BLaER1 (cell line): ENCODE results near the gene WDR64.

Experiments used
- H3K27ac ChIP-seq: shearing (Covaris generic); formaldehyde crosslinking; 2 replicates; pipeline ENCODE4 v1.8.1; 2022
- H3K27me3 ChIP-seq: shearing (Covaris generic); formaldehyde crosslinking; 2 replicates; pipeline ENCODE4 v1.8.1; 2022
- H3K36me3 ChIP-seq: shearing (Covaris generic); formaldehyde crosslinking; 2 replicates; pipeline ENCODE4 v1.8.1; 2022
- H3K4me1 ChIP-seq: shearing (Covaris generic); formaldehyde crosslinking; 2 replicates; pipeline ENCODE4 v1.8.1; 2022
- H3K4me2 ChIP-seq: shearing (Covaris generic); formaldehyde crosslinking; 2 replicates; pipeline ENCODE4 v1.8.1; 2022
- H3K4me3 ChIP-seq: shearing (Covaris generic); formaldehyde crosslinking; 2 replicates; pipeline ENCODE4 v1.8.1; 2022
- H3K9ac ChIP-seq: shearing (Covaris generic); formaldehyde crosslinking; 2 replicates; pipeline ENCODE4 v1.8.1; 2022
- H3K9me3 ChIP-seq: shearing (Covaris generic); formaldehyde crosslinking; 2 replicates; pipeline ENCODE4 v1.8.1; 2022
- H4K20me1 ChIP-seq: shearing (Covaris generic); formaldehyde crosslinking; 2 replicates; pipeline ENCODE4 v1.8.1; 2022
- Cebpa-rat ChIP-seq: shearing (Covaris generic); IDR thresholded peaks from 2 replicates; pipeline ENCODE4 v1.8.1; 2022

Gene WDR64

DNA sequence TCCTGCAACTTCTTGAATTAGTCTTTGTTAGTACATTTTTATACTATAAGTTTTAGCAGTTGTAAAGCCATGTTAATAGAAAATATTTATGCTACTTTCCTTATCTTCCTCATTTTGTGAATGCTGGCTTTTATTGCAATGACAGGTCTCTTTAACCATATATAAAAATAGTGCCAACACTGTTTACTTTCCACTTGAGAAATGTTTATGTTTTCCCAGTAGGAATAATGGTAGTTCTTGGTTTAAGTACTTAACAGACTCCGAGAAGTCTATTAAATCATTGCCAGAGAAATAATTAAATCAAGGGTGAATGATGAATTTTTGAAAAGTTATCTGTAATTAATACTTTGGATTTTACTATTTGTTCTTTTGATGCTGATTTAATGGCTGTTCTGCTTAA is 21.6 kb upstream of the WDR64 start:
- peak overlapping the region; percentile 58 for H3K4me2 ChIP-seq
- H3K9ac ChIP-seq = no peak overlapping the region
- no peaks in the 10 kb centered on the region; the same call in 1 of the 2 replicates for H3K9me3 ChIP-seq
- peaks cover 74% of the 10 kb centered on the region for H3K4me1 ChIP-seq
- H4K20me1 ChIP-seq = 0 out of 2 replicates have a peak, but pooled peaks cover 5% of the 10 kb centered on the region
- no peak overlapping the region for H3K27ac ChIP-seq
- H3K27me3 ChIP-seq = no peaks in the 10 kb centered on the region
- H3K36me3 ChIP-seq = peaks cover 34% of the 10 kb centered on the region
- TF ChIP-seq Cebpa-rat = no peak
- no peak overlapping the region for H3K4me3 ChIP-seq

DNA sequence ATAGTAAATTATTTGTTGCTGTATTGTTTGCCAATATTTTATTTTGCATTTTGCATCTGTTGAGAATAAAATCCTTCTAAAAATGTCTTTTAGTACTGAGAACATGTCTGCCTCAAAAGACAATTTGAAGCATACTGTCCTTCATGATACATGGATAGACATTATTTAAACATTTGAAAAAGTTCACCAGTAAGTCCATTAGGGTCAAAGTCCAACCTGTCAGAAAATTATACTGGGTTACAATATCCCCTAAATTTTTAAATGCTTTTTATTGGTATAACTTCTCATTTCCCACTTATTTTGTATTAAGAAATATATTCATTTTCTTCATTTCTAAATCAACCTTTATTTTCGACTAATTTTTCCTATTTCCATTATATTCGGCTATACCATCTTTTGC is 21.2 kb upstream of the WDR64 start:
- H3K4me2 ChIP-seq = peak overlapping the region; percentile 58
- H3K4me1 ChIP-seq = peaks cover 79% of the 10 kb centered on the region
- 0 out of 2 replicates have a peak, but pooled peaks cover 5% of the 10 kb centered on the region for H4K20me1 ChIP-seq
- no peaks in the 10 kb centered on the region for H3K27me3 ChIP-seq
- H3K27ac ChIP-seq = no peak overlapping the region
- no peaks in the 10 kb centered on the region; the same call in 1 of the 2 replicates for H3K9me3 ChIP-seq
- peaks cover 31% of the 10 kb centered on the region for H3K36me3 ChIP-seq
- H3K9ac ChIP-seq = no peak overlapping the region
- TF ChIP-seq Cebpa-rat = no peak
- no peak overlapping the region for H3K4me3 ChIP-seq

DNA sequence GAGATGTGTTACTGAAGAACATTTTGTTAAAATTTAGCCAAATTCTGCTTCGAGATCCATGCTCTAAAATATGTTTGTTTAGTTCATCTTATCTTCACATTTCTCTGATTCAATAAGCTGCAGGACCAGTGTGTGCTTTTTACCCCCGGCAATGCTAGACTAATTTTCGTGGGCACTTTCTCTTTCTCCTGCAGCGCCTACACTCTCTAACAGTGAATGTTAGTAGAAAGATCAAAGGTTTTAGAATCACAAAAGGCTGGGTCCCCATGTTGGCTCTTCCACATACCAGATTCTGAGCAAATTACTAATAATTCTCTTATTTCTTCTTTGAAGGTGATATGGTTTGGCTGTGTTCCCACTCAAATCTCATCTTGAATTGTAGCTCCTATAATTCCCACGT is 20.4 kb upstream of the WDR64 start:
- peaks cover 29% of the 10 kb centered on the region for H3K36me3 ChIP-seq
- no peak overlapping the region for H3K9ac ChIP-seq
- H3K27me3 ChIP-seq = no peaks in the 10 kb centered on the region
- no peak overlapping the region for H3K4me3 ChIP-seq
- TF ChIP-seq Cebpa-rat = no peak
- no peaks in the 10 kb centered on the region; the same call in 1 of the 2 replicates for H3K9me3 ChIP-seq
- peak overlapping the region; percentile 56 for H3K4me2 ChIP-seq
- H3K4me1 ChIP-seq = peaks cover 86% of the 10 kb centered on the region
- H4K20me1 ChIP-seq = 0 out of 2 replicates have a peak, but pooled peaks cover 5% of the 10 kb centered on the region
- H3K27ac ChIP-seq = no peak overlapping the region

DNA sequence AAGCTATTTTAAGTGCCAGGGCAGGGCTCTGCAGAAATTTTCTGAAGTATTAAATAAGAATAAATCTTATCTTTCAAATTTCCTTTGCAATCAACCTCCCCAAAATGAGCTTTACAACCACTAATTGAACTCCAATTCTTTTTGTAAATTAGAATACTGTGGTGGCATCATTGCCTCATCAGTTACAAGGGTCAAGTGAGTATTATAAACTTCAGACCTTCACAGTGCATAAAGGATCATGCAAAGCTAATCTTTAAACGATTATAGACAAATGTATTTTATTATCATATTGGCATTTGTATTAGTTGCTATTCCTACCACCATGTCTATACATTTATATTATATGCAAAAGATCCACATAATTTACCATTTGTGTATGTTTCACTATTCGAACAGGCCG is 19.1 kb upstream of the WDR64 start:
- Histone ChIP-seq H3K9me3 (no peaks in the 10 kb centered on the region; the same call in 1 of the 2 replicates), H4K20me1 (peaks cover 6% of the 10 kb centered on the region; the same call in 1 of the 2 replicates), H3K4me3 (no peak overlapping the region), H3K27ac (no peak overlapping the region), H3K9ac (no peak overlapping the region), H3K4me2 (no peak overlapping the region), H3K27me3 (no peaks in the 10 kb centered on the region), H3K4me1 (peaks cover 91% of the 10 kb centered on the region), H3K36me3 (peaks cover 29% of the 10 kb centered on the region)
- TF ChIP-seq Cebpa-rat = no peak

DNA sequence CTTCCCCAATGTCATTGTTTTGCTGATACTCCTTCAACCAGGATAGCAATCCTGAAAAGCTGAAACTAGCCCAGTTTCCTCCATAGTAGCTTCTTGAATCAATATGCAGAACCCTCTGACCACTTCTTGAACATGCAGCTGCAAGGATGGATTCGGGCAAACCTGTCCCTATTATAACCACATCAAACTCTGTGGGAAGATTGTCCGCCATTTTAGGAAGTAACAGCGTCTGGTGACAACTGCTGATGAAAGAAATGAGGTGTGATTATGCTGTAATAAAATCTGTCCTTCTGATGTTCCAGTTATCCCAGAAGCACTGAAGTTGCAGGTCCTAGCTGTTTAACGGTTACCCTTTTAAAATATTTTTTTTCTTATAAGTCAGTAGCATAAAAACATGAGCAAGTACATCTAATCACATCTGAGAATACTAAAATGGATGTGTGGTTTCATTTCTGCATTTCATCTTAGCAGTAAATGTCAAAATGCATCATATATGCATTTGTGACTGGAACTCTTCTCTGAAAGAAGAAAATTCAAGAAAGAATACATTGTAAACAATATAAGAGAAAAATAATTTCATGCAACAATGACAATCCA is 16.4 kb upstream of the WDR64 start:
- peaks cover 77% of the 10 kb centered on the region for H3K4me1 ChIP-seq
- peaks cover 29% of the 10 kb centered on the region for H3K36me3 ChIP-seq
- no peak overlapping the region for H3K4me3 ChIP-seq
- H3K27me3 ChIP-seq = no peaks in the 10 kb centered on the region
- H3K4me2 ChIP-seq = peak overlapping the region; percentile 90
- H3K9ac ChIP-seq = no peak overlapping the region
- no peaks in the 10 kb centered on the region; the same call in 1 of the 2 replicates for H3K9me3 ChIP-seq
- H4K20me1 ChIP-seq = peaks cover 11% of the 10 kb centered on the region; the same call in 1 of the 2 replicates
- no peak for TF ChIP-seq Cebpa-rat
- H3K27ac ChIP-seq = peak overlapping the region; percentile 1; the same call in 1 of the 2 replicates

DNA sequence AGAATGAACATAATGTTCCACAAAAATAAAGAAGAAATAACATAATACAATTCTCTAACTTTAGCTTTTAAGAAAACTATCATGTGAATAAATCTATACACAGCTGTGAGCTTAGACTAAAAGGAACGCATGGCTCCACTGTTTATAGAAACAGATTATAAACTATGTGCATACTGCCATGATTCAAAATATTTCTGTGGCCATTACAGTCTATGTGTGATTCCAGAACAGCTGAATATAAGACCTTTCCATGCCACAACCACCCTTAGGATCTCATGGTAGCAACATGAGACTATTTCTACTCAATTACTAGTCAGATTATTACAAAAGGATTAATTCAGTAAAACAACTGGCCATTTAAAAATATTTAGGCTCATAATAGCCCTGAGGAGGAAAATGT is 15.8 kb upstream of the WDR64 start:
- H3K27ac ChIP-seq = no peak overlapping the region
- peaks cover 77% of the 10 kb centered on the region for H3K4me1 ChIP-seq
- H4K20me1 ChIP-seq = peaks cover 11% of the 10 kb centered on the region; the same call in 1 of the 2 replicates
- peaks cover 29% of the 10 kb centered on the region for H3K36me3 ChIP-seq
- no peaks in the 10 kb centered on the region; the same call in 1 of the 2 replicates for H3K9me3 ChIP-seq
- H3K4me2 ChIP-seq = peak overlapping the region; percentile 90
- no peaks in the 10 kb centered on the region for H3K27me3 ChIP-seq
- H3K9ac ChIP-seq = no peak overlapping the region
- no peak for TF ChIP-seq Cebpa-rat
- no peak overlapping the region for H3K4me3 ChIP-seq

DNA sequence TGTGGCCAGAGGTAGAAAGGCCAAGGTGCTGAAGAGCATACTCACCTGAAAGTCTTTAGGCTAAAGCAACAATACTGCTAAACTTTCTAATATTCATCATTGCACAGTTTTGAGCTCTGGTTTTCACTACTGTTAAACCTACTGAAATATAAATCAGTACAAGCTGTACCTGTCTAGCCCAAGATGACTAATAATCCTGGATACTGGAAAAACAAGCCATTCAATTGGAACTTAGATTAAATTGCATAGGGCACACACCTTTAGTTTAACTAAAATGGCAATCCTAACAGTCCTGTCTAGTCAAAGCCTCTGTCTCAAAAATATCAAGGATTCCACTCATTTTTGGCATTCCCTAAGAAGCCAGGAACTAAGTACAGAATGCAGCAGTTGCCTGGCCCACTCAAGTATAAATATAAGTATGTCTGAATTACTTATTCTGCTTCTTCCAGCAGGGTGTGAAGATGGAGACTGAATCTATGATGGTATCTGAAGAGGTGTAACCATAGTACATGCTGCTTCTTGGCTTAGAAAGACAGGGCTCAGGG is 15.0 kb upstream of the WDR64 start:
- Histone ChIP-seq H3K27me3 (no peaks in the 10 kb centered on the region), H3K9me3 (no peaks in the 10 kb centered on the region; the same call in 1 of the 2 replicates), H4K20me1 (peaks cover 11% of the 10 kb centered on the region; the same call in 1 of the 2 replicates), H3K4me1 (peaks cover 74% of the 10 kb centered on the region), H3K27ac (no peak overlapping the region), H3K4me3 (peak overlapping the region; percentile 91), H3K36me3 (peaks cover 24% of the 10 kb centered on the region), H3K9ac (no peak overlapping the region), H3K4me2 (peak overlapping the region; percentile 90)
- TF ChIP-seq Cebpa-rat = no peak

DNA sequence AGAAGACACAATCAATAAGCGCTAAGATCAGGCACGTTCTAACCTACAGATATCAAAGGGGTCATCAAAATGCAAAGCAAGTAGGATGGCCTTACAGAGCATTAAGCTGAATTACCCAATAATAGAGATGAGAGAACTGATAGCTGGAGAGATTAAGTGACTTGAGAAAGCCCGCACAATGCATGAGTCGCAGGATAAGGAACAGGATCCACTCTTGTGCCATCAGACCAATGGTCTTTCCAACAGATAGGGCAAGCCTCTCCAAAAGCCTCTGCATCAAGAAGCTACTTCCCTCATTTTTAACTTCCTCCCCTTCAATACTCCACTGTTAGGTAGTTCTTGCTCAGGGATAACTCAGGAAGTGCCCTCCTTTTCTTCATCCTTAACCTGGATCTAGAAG is 14.5 kb upstream of the WDR64 start:
- peak overlapping the region; percentile 91 for H3K4me3 ChIP-seq

DNA sequence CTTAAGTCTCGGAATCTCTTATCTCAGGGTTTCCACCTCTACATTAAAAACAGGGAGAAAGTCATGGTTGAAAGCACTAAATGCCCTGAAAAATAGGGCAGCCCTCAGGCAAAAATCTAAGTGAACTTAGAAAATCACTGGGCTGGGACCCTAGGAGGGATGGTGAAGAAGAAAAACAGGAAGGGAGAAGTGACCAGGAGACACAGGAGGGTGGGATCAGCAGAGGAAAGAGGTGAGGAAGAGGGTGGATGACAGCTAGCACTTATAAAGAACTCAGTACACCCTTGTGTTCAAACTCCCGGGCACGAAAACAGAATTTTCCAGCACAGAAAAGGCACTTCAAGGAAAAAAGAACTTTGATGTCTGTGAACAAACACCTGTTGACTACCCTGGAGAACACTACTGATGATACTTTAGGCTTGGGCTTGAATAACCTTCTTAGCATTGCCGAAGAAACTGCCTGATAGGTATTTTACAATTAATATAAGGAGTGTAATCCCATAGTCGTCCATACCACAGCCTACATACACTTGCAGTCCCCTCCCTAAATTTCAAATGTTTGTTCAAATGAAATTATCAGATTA is 13.9 kb upstream of the WDR64 start:
- peak overlapping the region; percentile 90 for H3K4me2 ChIP-seq
- peak overlapping the region; percentile 91 for H3K4me3 ChIP-seq

More for the DNA sequence above, 14.5 kb upstream of the WDR64 start:
- peaks cover 69% of the 10 kb centered on the region for H3K4me1 ChIP-seq
- H3K27ac ChIP-seq = 0 out of 2 replicates have a peak overlapping the region, but pooled peaks have one; percentile 35
- H3K4me2 ChIP-seq = peak overlapping the region; percentile 90
- H3K36me3 ChIP-seq = peaks cover 20% of the 10 kb centered on the region
- TF ChIP-seq Cebpa-rat = no peak
- peaks cover 3% of the 10 kb centered on the region for H3K9me3 ChIP-seq
- no peaks in the 10 kb centered on the region for H3K27me3 ChIP-seq
- peaks cover 11% of the 10 kb centered on the region; the same call in 1 of the 2 replicates for H4K20me1 ChIP-seq
- H3K9ac ChIP-seq = peak overlapping the region; percentile 91

More for the DNA sequence above, 13.9 kb upstream of the WDR64 start:
- no peak for TF ChIP-seq Cebpa-rat
- Histone ChIP-seq H3K36me3 (peaks cover 20% of the 10 kb centered on the region), H3K9ac (peak overlapping the region; percentile 91), H3K27me3 (no peaks in the 10 kb centered on the region), H3K4me1 (peaks cover 67% of the 10 kb centered on the region), H4K20me1 (peaks cover 11% of the 10 kb centered on the region; the same call in 1 of the 2 replicates), H3K27ac (0 out of 2 replicates have a peak overlapping the region, but pooled peaks have one; percentile 35), H3K9me3 (peaks cover 8% of the 10 kb centered on the region)
